Esophagus (tissue), 2 donors: ENCODE data around the gene UPF3A. TPM values are rescaled to one million over a fixed set of nuclear protein-coding genes. Genes with fewer than 3 reads are reported as not detected.

ENCODE experiments used
- H3K27ac ChIP-seq, 2 donors: one replicate each; pipeline ENCODE4 v1.5.1; 2013; ENCODE audit warnings: low read depth in 2 of 2, mild to moderate bottlenecking in 2 of 2, inconsistent platforms in 1 of 2, low read length in 1 of 2, moderate library complexity in 1 of 2
- H3K27me3 ChIP-seq, 2 donors: one replicate each; pipeline ENCODE4 v1.6.1; 2013; ENCODE audit warnings: low read length in 2 of 2, control low read depth in 1 of 2, mild to moderate bottlenecking in 1 of 2; ENCODE audit not compliant: insufficient read depth in 2 of 2, control insufficient read depth in 1 of 2
- H3K36me3 ChIP-seq, 2 donors: one replicate each; pipeline ENCODE4 v1.6.1; 2013; ENCODE audit warnings: low read length in 1 of 2; ENCODE audit not compliant: control insufficient read depth in 2 of 2, insufficient read depth in 2 of 2
- H3K4me1 ChIP-seq, 2 donors: one replicate each; pipeline ENCODE4 v1.6.1; 2013; ENCODE audit warnings: low read length in 1 of 2; ENCODE audit not compliant: control insufficient read depth in 2 of 2, insufficient read depth in 2 of 2
- H3K4me3 ChIP-seq, 2 donors: one replicate each; pipeline ENCODE4 v1.5.1; 2013; ENCODE audit warnings: low read length in 2 of 2, mild to moderate bottlenecking in 2 of 2, low read depth in 1 of 2, moderate library complexity in 1 of 2
- H3K9me3 ChIP-seq, 2 donors: one replicate each; pipeline ENCODE4 v1.6.1; 2013; ENCODE audit warnings: mild to moderate bottlenecking in 2 of 2, low read depth in 1 of 2, low read length in 1 of 2, moderate library complexity in 1 of 2; ENCODE audit not compliant: control insufficient read depth in 2 of 2, insufficient read depth in 1 of 2
- WGBS, 2 donors: extraction: QIAGEN DNeasy Blood & Tissue Kit; methylation state at CpG; one replicate each; pipeline ENCODE4 v1.1.7; 2013; 5-methylcytosine and 5-hydroxymethylcytosine counted together
- polyA plus RNA-seq, 2 donors: library from polyadenylated mRNA; stranded (reverse); fragments of 200-250 nt; gene quantifications; one replicate each; pipeline ENCODE4 v1.2.3, GENCODE V29; 2013
- donor health status: healthy with polysubstance abuse.
- donor health status: Bipolar disorder and iron deficiency.

UPF3A gene
- polyA plus RNA-seq, 2 donors: 32.1 to 43.1 TPM

GRCh38 chr13:114279146-114279545 lies 2.3 kb upstream of the UPF3A start:
- H3K4me3 ChIP-seq: no peak overlapping the region
- H3K27me3 ChIP-seq: no peaks in the 10 kb centered on the region
- H3K4me1 ChIP-seq: no peaks in the 10 kb centered on the region
- no peak overlapping the region for H3K27ac ChIP-seq
- no peaks in the 10 kb centered on the region for H3K9me3 ChIP-seq
- 79 to 83% methylated on average over 4 of the region's 4 CpGs for WGBS, 2 donors
- peaks cover 0 to 4% of the 10 kb centered on the region in 2 donors for H3K36me3 ChIP-seq

DNA sequence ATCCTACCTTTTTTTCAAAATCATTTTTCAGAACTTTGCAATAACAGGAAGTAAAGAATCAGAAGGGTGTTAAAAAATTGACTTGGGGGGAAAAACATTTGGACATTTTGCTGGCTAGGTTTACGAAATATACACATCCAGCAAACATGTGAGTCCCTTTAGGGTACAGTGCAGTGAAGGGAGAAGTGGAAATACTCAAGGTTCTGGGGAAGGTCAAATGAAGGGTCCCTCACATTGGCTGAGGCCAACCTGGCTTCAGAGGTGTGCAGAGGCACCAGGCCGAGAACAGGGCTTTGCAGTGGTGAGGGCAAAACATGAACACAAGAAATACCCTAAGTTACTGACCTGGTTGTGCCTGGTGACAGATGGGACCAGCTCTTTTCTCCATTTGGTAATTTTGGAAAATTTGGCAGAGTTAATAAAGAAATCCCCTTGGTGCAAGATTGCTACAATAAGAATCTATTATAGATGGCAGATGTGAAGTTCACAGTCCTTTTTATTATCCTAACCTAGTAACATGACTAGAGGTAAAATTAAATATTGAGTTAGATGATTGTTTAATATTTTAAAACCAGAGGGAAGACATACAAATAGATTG lies 1.5 kb upstream of the UPF3A start:
- H3K36me3 ChIP-seq: peaks cover 0 to 4% of the 10 kb centered on the region in 2 donors

DNA sequence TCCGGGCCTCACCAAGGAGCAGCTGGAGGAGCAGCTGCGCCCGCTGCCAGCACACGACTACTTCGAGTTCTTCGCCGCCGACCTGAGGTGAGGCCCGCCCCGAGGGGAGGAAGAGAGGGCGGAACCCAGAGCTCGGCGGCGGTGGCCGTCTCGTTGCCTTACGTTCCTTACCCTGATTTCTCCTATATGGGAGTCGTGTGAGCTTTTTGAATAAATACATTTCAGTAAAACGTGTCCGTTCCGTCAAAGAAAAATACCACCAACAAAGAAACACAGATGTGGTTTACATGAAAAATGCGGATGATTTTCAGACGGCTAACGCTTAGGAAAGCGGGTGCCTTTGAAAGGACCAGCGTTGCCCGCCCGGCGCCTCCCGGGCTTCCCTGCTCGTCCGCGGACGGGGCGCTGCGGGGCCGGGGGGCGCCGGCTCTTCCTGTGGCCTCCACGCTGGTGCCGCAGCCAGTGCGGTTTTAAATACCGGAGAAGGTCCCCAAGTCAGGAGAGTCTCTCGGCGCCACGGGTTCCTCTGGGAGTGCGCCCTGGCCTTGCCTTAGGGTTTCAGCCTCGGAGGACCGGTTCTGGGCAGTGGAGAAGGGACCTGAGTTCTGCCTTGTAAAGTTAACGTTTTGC lies 755 bp downstream of the UPF3A start:
- H3K9me3 ChIP-seq: no peaks in the 10 kb centered on the region
- WGBS, 2 donors: 1% methylated on average over 49 to 50 of the region's 50 CpGs
- H3K4me1 ChIP-seq: no peaks in the 10 kb centered on the region
- peaks cover 3 to 5% of the 10 kb centered on the region in 2 donors for H3K36me3 ChIP-seq
- no peaks in the 10 kb centered on the region for H3K27me3 ChIP-seq
- H3K27ac ChIP-seq: peak overlapping the region; percentile 92 to 99
- peak overlapping the region; percentile 71 to 76 for H3K4me3 ChIP-seq

More for the DNA sequence above, 1.5 kb upstream of the UPF3A start:
- WGBS, 2 donors: 90% methylated on average over 2 of the region's 2 CpGs
- H3K9me3 ChIP-seq: no peaks in the 10 kb centered on the region
- H3K4me3 ChIP-seq: no peak overlapping the region
- peak overlapping the region; percentile 12 to 20 for H3K27ac ChIP-seq
- H3K27me3 ChIP-seq: no peaks in the 10 kb centered on the region
- no peaks in the 10 kb centered on the region for H3K4me1 ChIP-seq

GRCh38 chr13:114283576-114283975 lies 2.2 kb downstream of the UPF3A start:
- Histone ChIP-seq H3K9me3 (no peaks in the 10 kb centered on the region), H3K27me3 (no peaks in the 10 kb centered on the region), H3K4me1 (no peaks in the 10 kb centered on the region), H3K27ac (peak overlapping the region in 1 of 2 donors; percentile 19), H3K4me3 (no peak overlapping the region), H3K36me3 (peaks cover 3 to 6% of the 10 kb centered on the region in 2 donors)
- 61 to 67% methylated on average over 3 of the region's 3 CpGs for WGBS, 2 donors

DNA sequence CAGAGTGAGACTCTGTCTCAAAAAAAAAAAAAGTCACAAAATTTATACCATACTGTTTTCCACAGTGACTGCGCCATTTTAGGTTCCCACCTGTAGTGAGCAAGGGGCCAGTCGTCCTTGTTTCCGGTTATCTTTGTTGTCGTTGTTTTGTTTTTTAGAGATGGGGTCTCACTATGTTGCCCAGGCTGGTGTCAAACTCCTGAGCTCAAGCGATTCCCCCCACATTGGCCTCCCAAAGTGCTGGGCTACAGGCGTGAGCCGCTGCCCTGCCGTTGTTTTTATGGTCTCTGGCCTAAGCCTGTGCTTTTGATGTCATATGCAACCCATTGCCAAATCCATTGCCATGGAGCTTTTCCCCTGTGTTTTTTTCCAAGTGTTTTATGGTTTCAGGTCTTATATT lies 3.3 kb downstream of the UPF3A start:
- H3K27ac ChIP-seq: no peak overlapping the region
- no peaks in the 10 kb centered on the region for H3K9me3 ChIP-seq
- no peaks in the 10 kb centered on the region for H3K27me3 ChIP-seq
- H3K4me1 ChIP-seq: no peaks in the 10 kb centered on the region
- peaks cover 3 to 10% of the 10 kb centered on the region in 2 donors for H3K36me3 ChIP-seq
- H3K4me3 ChIP-seq: no peak overlapping the region
- WGBS, 2 donors: 97 to 98% methylated on average over 8 of the region's 8 CpGs

DNA sequence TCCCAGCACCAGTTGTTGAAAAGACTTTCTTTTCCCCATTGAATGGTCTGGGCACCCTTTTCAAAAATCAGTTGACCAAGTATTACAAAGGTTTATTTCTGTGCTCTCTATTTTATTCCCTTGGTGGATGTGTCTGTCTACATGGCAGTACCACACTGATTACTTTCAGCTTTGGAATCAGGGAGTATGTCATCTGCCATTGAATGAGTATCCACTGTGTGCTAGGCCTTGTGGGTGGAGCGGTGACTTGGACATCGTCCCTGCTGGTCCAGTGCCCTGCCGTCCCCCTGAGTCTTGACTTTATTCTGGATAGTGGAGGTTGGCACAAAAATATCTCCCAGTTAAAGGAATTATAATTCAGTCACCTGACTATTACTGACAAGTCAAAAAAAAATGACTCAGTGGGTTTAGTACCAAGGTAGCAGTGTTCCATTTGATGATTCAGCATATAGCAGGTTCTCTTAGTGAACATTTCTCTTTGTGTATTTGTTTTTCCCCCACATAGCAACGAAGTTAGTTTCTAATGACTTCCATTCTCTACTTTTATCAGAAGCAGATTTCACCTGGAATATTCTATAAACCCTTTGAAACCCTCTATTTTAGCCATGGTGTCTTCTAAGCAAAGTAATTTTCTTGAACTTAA lies 3.9 kb downstream of the UPF3A start:
- Histone ChIP-seq H3K27ac (no peak overlapping the region), H3K27me3 (no peaks in the 10 kb centered on the region), H3K4me1 (no peaks in the 10 kb centered on the region), H3K36me3 (peaks cover 8 to 16% of the 10 kb centered on the region in 2 donors), H3K4me3 (no peak overlapping the region), H3K9me3 (no peaks in the 10 kb centered on the region)
- WGBS, 2 donors: 77 to 82% methylated on average over 4 of the region's 4 CpGs

- 94 to 95% methylated on average over 8 of the region's 8 CpGs for WGBS, 2 donors
- Histone ChIP-seq H3K4me1 (no peaks in the 10 kb centered on the region), H3K27me3 (no peaks in the 10 kb centered on the region), H3K4me3 (no peak overlapping the region), H3K9me3 (no peaks in the 10 kb centered on the region), H3K27ac (no peak overlapping the region), H3K36me3 (peaks cover 9 to 18% of the 10 kb centered on the region in 2 donors)
Measured at GRCh38 chr13:114286808-114287207, 5.4 kb downstream of the UPF3A start.

DNA sequence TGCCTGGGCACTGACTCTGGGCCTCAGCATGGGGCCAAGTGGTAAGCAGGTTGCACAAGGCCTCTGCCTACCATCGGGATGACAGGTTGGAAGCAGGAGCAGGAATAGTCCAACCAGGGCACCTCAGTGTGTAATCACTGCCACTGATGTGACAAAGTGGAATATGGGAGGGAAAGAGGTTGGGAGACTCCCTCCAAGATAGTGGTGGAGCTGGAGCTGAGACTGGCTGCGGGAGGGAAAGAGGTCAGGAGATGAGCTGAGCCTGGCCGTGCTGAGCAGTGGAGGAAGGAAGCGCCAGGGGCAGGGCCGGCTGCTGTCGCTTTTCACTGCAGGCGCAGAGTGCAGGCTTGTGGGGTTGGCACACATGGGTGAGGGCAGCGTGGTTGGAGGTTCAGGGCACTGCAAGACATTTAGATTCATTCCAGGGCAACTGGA lies 6.8 kb downstream of the UPF3A start:
- H3K4me1 ChIP-seq: no peaks in the 10 kb centered on the region
- no peak overlapping the region for H3K27ac ChIP-seq
- H3K36me3 ChIP-seq: peaks cover 9 to 25% of the 10 kb centered on the region in 2 donors
- 91 to 94% methylated on average over 8 of the region's 8 CpGs for WGBS, 2 donors
- no peaks in the 10 kb centered on the region for H3K9me3 ChIP-seq
- no peaks in the 10 kb centered on the region for H3K27me3 ChIP-seq
- H3K4me3 ChIP-seq: no peak overlapping the region

DNA sequence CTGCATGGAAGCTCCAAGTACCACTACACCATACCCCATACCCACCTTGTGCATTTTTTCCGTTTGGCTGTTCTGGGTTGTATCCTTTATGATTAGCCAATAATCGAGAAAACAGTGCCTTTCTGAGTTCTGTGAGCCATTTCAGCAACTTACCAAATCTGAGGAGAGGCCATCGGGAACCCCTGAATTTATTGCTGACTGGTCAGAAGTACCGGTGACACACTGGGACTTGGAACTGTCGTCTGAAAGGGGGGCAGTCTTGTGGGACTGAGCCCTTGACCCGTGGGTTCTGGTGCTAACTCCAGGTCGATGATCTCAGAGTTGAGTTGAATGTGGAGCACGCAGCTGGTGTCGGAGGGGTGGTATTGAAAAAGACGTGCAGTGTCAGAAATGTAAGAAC lies 15.0 kb downstream of the UPF3A start:
- Histone ChIP-seq H3K36me3 (peaks cover 5 to 30% of the 10 kb centered on the region in 2 donors), H3K4me3 (no peak overlapping the region), H3K27me3 (no peaks in the 10 kb centered on the region), H3K27ac (no peak overlapping the region), H3K9me3 (no peaks in the 10 kb centered on the region), H3K4me1 (no peaks in the 10 kb centered on the region)
- 91 to 92% methylated on average over 10 of the region's 10 CpGs for WGBS, 2 donors
